ENCODE results near the gene SEMA4D. TPM values are rescaled to one million over a fixed set of nuclear protein-coding genes. Genes with fewer than 3 reads are reported as not detected.

SEMA4D gene
- total and polyA plus RNA-seq, 10 donors: 23.0 to 193 (median 157) TPM

- Histone ChIP-seq H3K4me3 (no peak overlapping the region), H3K27me3 (replicated peaks in 1 of 7) (no peaks in the 10 kb centered on the region), H3K27ac (peak overlapping the region in 1 of 8 donors; percentile 30), H3K4me1 (peaks cover 29 to 88% (median 70%) of the 10 kb centered on the region in 6 donors), H3K36me3 (peaks cover 0 to 76% (median 3%) of the 10 kb centered on the region in 6 donors), H3K9me3 (no peaks in the 10 kb centered on the region)
- intact Hi-C loops (cut with DNase I; ENCODE audit: low total_unique reads): no loop called here
- TF ChIP-seq POLR2AphosphoS5 (IDR thresholded peaks at IDR 0.05) (no peak), POLR2A (IDR thresholded peaks at IDR 0.05) (no peak), CTCF (IDR thresholded peaks at IDR 0.05 in 8 of 11, conservative IDR thresholded peaks at IDR 0.05 in 3 of 11) (no peak)
- 89 to 98% (median 92%) methylated on average over 8 of the region's 8 CpGs for WGBS, 5 donors
- DNase-seq: no peak
Observed at GRCh38 chr9:89446961-89447310, 51.0 kb downstream of the SEMA4D start.

DNA sequence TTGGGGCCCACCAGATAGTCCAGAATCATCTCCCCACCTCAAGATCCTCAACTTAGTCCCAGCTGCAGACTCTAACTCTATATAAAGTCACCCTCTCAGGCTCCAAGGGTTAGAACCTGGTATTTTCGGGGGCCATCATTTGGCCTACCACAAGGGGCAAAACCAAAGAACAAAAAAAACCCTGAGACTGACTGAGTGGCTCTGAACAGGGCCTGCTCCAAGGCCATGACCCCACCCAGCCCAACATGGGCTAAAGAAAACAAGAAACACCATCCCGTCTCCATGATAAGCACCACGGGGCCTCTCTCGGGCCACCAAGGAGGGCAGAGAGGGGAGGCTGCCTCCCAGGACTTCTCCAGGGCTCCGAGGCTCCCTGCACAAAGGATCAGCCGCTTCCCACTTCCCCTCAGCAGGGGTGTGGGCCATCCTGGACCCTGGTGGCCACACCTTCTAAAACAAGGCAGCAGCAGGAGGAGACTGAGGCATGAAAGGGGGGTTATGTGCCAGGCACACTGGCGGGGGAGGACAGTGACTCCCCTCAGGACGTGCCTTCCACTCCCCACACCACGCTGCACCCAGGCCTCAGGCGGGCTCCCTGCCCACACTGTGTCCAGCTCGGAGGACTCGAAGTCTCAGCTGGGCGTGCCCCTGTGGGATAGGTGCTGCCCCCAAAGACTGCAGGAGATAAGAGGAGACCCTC is 51.5 kb downstream of the SEMA4D start:
- Histone ChIP-seq H3K27me3 (replicated peaks in 1 of 7) (no peaks in the 10 kb centered on the region), H3K36me3 (peaks cover 0 to 74% (median 3%) of the 10 kb centered on the region in 6 donors), H3K4me1 (peaks cover 32 to 90% (median 75%) of the 10 kb centered on the region in 6 donors), H3K4me3 (no peak overlapping the region), H3K27ac (peak overlapping the region in 3 of 8 donors; percentile 73 to 81 (median 75)), H3K9me3 (no peaks in the 10 kb centered on the region)
- WGBS, 5 donors: 82 to 94% (median 88%) methylated on average over 10 to 13 of the region's 13 CpGs
- DNase-seq: peak; percentile 69
- intact Hi-C loops (cut with DNase I; ENCODE audit: low total_unique reads): no loop called here
- peak in 1 of 3 donors; percentile 19 for TF ChIP-seq POLR2AphosphoS5 (IDR thresholded peaks at IDR 0.05)
- TF ChIP-seq POLR2A (IDR thresholded peaks at IDR 0.05): no peak

- no peaks in the 10 kb centered on the region for H3K9me3 ChIP-seq
- H3K4me1 ChIP-seq: peaks cover 33 to 96% (median 81%) of the 10 kb centered on the region in 6 donors
- H3K27me3 ChIP-seq (replicated peaks in 1 of 7): no peaks in the 10 kb centered on the region
Observed at GRCh38 chr9:89445801-89446251, 52.1 kb downstream of the SEMA4D start.

DNA sequence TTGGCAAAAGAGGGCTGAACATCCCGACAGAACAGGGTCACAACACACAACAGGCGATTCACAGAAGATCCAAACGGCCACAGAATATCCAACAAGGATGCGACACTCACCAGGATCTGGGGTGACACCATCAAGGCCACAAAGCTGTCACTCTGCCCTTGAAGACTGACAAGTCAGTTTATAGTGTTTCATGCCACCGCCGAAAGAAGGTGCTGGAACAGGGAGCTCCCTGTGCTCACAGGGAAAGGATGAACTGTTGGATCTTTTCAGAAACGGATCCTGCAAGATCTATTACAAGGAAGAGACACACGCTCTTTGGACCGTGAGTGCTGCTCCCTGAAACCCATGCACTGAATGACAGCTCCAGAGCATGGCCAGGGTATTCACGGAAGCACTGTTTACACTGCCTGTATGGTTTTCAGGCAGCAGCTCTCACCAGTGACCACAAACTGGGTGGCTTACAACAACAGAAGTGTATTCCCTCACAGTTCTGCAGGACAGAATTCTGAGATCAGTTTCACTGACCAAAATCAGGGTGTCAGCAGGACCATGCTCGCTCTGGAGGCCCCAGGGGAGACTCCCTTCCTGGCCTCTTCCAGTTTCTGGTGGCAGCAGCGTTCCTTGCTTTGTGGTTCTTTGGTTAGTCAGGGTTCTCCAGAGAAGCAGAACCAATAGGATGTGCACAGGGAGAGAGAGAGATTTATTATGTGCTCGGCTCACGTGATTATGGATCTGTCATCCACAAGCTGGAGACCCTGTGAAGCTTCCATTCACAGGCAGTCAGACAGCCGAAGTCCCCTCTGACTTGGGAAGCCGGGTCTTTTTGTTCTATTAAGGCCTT is 52.8 kb downstream of the SEMA4D start:
- Histone ChIP-seq H3K4me3 (no peak overlapping the region), H3K27me3 (replicated peaks in 1 of 7) (no peaks in the 10 kb centered on the region), H3K4me1 (peaks cover 35 to 100% (median 88%) of the 10 kb centered on the region in 6 donors), H3K36me3 (peaks cover 0 to 84% (median 3%) of the 10 kb centered on the region in 6 donors), H3K9me3 (no peaks in the 10 kb centered on the region), H3K27ac (peak overlapping the region in 4 of 8 donors; percentile 1 to 81 (median 74))
- TF ChIP-seq POLR2A (IDR thresholded peaks at IDR 0.05) (no peak), CTCF (IDR thresholded peaks at IDR 0.05 in 8 of 11, conservative IDR thresholded peaks at IDR 0.05 in 3 of 11) (no peak), POLR2AphosphoS5 (IDR thresholded peaks at IDR 0.05) (no peak)
- 85 to 91% (median 87%) methylated on average over 16 of the region's 16 CpGs for WGBS, 5 donors
- DNase-seq: peak; percentile 24
- intact Hi-C loops (cut with DNase I; ENCODE audit: low total_unique reads): no loop called here

More at GRCh38 chr9:89445801-89446251, 52.1 kb downstream of the SEMA4D start:
- WGBS, 5 donors: 85 to 90% (median 87%) methylated on average over 8 of the region's 8 CpGs
- DNase-seq: peak; percentile 43
- peaks cover 0 to 80% (median 3%) of the 10 kb centered on the region in 6 donors for H3K36me3 ChIP-seq
- no peak for TF ChIP-seq CTCF (IDR thresholded peaks at IDR 0.05 in 8 of 11, conservative IDR thresholded peaks at IDR 0.05 in 3 of 11)
- TF ChIP-seq POLR2A (IDR thresholded peaks at IDR 0.05): no peak
- TF ChIP-seq POLR2AphosphoS5 (IDR thresholded peaks at IDR 0.05): no peak
- intact Hi-C loops (cut with DNase I; ENCODE audit: low total_unique reads): no loop called here
- no peak overlapping the region for H3K4me3 ChIP-seq
- H3K27ac ChIP-seq: peak overlapping the region in 3 of 8 donors; percentile 73 to 81 (median 75)

Data from spleen (tissue), 11 donors.